CD4-positive, alpha-beta T cell treated with Interleukin-15 for 4 hours (primary cell): ENCODE measurements around the gene TSC22D3.
A peak's percentile ranks its signal among the peaks of the same experiment; 100 is the strongest.
"Not testable (repeated sequence)": the region's sequence is repeated elsewhere in the genome, so short reads cannot be mapped to it uniquely, and the experiment has no call there.

ENCODE experiments used
- DNase-seq: peaks from one replicate; pipeline ENCODE4 v3.0.0-alpha.2; 2020; ENCODE audit warnings: low spot score

TSC22D3 gene

DNA sequence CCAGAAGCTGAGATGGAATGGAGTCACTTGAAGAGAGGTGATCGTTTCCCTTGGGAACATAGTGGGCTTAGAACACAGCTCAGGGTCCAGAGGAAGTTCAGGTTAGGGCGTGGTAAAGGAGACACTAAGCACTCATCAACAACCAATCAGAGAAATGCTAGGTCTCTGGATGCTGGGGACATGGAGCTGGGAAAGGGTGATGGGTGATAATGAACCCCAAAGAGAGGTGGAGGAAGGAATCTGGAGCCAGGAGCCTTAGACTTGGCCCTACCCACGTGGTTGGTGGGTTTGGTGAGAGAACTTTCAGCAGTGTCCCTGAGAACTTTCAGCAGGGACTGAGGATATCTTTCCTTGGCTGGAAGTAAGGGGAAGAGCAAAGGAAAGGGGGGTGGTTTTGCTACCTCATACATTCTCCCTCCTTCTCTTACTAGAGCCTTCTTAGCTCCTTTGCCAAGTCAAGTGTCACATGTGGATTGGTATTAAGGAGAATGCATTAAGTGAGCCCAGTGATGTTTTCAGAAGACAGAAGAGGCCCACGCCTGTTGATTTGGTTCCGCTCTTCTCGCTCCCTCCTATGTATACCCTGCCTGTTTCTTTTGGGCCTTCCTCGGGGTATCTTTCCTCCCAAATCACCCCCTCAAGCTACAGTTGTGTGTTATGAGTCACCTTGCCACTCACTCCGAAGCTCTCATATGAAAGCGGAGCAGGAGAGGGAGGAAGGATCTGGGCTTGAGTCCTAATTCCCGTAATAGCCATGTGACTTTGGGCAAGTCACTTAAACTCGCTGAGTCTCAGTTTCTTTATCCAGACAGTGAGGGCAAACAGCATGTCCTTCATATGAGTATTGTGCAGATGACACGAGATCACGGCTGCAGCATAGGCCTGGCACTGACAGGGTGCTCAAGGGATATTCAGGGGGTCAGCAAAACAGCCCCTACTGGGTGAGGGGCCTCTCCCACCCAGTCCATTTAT, 63.1 kb downstream of the TSC22D3 start:
- DNase-seq = peak; percentile 26

DNA sequence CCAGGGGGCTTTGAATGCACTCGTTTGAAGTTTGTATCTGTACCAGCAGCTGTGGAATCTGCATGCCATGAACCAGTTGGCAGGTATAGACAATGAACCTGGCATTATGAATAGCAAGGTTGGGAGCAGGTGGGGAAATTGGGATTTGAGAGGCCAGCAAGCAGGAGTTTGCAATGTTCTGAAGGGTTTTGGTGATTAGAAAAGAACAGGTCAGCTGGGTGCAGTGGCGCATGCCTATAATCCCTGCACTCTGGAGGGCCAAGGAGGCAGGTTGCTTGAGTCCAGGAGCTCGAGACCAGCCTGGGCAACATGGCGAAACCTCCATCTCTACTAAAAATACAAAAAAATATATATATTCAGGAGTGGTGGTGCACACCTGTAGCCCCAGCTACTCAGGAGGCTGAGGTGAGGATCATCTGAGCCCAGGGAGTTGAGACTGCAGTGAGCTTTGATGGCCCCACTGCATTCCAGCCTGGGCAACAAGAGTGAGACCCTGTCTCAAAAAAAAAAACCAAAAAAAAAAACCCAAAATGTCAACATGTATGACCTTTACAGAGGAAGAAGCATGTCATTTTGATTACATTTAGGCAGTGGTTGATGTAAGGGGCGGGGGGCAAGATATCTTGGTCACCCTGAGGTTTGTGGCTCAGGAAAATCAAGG, 63.9 kb downstream of the TSC22D3 start:
- peak; percentile 16 for DNase-seq

DNA sequence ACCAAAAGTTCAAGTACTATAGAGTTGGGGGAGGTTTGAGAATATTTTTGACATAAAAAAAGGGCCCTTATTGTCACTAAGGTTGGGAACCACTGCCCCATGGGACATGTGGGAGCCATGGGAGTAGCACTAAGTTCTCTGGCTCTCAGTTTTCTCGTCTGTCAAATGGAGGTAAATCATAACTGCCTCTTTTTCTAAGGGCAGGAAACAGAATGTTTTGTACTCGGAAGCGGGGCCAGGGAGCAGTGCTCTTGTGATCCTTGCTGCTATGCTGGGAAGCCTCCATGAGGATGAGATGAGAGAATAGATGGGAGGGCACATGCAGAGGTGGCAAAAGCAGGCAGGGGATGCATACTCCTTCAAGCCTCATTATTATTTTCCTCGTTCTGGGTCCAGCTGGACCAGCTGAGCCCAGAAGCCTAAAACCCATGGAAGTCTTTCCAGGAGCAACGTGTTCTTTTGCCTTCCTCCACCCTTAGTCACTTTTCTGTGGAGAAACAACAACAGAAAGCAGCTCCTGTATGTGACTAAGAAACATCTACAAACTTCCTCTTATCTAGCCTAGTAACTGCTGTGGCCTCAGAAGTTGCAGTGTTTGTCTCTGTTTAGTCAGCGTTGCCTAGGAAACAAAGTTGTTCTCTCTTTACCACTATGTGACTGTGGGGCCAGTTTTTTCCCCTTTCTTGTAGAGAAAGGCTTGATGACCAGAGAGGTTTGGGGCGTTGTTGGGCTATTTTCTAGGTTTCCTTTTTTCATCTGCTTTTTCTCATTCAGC, 64.8 kb downstream of the TSC22D3 start:
- peak; percentile 88 for DNase-seq

DNA sequence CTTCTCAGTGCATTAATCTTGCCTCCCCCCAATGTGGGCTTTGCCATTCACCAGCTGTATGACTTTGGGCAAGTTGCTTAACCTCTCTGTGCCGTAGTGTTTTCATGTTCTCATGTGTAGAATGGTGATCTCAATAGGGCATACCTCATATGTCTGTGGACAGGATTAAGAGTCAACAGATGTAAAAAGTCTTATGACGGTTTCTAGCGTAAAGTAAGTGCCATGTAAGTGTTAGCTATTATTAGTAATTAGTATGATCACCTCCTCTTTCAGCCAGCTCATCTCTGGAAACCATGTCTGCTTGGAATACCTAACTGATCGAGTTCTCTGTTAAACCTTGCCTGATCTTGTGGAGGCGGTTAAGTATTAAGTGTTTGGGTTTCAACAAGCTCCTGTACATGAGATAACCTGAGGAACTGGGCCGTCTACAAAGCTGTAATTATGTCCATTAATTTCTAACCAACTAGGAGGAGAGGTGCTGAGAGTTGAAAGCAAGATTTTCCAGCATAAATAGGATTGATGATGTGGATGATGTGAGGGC, 66.3 kb downstream of the TSC22D3 start:
- DNase-seq = no peak

DNA sequence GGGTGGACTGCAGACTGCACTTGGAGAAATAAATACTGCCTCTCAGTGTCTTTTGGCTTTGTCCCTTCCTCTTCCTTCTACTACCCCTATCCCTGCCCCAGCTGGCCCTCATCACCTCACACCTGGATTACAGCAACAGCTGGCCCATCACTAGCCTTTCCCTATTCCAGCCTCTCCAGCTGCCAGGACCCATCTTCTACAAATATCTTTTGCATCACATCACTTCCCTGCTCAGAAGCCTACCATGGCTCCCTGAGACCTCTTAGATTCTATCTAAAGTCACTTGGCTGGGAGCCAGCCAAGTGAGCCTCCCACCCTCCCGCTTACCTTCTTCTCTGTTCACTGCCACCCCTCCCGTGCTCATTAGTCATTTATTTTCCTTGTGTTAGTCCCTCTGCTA, 66.8 kb downstream of the TSC22D3 start:
- DNase-seq = no peak

DNA sequence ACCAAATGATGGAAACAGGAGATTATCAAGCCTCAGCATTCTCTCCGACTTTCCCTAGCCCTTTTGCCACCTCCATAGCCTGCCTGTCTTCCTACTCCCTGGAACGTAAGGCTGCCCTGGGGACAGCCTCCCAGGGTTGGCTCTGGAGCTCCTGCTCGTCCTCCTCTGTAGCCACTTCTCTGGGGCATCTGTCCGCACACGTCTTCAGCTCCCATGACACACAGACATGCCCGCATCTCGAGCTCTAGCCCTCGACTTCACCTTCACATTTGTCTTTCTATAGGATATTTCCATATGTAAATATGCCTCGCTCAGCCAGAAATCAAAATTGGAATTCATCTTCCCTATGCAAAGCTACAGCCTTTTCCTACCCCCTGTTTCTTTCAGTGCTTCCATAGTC, 67.7 kb downstream of the TSC22D3 start:
- DNase-seq = no peak

DNA sequence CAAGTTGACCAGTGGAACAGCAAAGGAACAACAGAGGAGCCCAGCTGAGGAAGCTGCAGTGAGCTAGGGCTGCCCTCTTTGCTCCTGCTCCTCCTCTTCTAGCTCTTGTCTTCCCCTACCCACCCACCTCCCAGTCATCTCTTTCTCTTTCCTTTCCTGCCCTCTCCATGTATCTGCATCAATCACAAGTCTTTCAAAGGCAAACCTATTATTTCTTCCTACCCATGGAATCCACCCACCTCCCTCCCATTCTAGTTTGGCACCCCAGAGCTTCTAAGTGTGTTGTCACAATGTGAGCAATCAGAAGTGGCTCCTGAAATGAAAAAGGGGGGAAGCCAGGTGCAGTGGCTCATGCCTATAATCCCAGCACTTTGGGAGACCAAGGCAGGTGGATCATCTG, 69.3 kb downstream of the TSC22D3 start:
- DNase-seq = no peak

DNA sequence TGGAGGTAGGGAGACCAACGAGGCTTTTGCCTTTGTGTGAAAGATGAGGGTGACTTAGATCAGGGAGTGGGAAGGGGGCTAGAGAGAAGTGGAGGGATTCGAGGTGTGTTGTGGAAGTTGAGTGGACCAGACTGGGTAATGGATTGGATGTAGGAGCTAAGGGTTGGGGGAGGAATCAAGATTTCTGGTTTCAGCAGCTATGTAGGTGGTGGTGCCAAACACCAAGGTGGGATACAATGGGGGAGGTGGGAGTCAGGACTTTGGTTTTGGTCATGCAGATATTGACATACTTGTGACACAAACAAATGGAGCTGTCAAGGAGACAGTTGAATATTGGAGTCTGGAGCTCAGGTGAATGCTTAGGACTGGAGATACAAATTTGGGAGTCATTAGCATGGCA, 71.0 kb downstream of the TSC22D3 start:
- no peak for DNase-seq

DNA sequence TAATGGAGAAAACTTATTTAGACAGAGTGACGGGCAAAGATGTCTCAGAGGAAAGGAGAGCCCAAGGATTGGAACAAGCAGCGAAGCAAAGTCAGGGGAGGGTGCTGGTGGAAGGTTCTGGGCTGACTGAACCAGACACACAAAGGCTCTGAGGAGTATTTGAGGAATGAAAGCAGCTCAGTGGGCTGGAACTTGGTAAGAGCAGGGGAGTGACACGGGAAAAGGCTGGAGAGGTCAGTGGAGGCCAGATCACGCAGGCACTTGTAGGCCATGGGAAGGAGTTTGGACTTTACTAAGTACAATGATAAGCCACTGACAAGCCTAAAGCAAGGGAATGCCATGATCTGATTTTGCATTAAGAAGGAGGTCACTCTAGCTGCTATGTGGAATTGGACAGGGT, 71.4 kb downstream of the TSC22D3 start:
- no peak for DNase-seq

DNA sequence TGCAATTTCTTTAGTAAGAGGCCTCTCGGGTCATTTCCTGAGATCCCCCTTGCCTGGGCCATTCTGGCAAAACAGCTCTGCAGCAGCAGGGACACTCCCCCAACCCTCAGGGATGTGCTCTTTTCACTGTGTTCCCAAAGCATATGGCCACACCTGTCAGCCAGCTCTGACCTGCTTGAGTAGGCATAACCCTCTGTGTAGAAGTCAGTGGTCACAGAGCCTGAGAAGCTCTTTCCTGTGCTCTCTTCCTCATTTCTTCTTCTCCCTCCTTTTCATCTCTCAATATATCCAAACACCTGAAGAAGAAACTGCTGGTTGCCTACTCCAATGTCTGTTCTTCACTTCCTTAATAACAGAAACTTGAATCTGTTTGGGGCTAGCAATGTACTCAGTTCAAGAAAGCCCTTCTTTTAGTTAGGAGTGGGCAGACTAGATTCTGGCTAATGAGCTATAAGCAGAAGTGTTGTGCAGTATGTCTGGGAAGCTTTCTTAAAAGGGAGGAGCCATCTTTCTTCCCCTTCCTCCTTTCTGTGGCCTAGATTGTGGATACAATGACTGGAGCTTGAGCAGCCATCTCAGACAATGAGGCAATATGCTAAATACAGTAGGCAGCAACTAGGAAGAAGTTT, 74.0 kb downstream of the TSC22D3 start:
- no peak for DNase-seq

DNA sequence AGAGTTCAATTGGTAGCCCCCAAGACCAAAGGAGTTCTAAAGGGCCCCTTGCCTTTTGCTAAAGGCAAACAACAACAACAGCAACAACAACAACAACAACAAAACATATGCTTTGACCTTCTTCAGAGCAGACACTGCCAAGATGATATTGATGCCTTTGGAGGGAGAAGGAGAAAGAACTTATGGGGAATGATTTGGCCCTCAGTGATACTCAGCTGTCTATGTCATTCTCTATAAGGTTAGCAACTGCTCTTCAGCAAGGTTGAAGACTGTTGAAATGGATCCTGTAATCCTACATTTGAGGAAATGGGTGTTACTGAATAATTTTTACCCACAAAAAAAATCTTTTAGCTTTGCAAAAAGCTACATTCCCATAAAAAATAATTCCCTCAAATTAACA, 74.8 kb downstream of the TSC22D3 start:
- no peak for DNase-seq

DNA sequence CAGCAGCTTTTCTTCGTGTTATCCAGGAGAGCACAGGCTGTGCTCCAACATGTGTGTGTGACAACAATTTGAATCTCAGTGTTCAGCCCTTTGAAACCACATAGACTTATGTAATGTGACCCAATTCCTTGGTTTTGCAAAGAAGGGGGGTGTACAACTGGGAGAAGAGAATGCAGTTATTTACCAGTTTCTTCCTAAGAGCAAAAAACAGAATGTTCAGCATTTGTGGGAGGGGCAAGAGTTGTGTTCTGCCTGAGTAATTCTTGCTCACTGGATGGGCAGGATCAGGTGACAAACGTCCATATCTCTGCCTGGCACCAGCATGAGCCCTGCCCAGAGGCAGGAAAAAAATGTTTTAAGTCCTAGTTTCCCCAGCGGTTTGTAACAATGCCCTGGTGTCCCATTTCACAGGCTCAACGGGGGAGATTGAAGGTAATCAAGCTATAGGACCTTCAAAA, 75.2 kb downstream of the TSC22D3 start:
- DNase-seq = no peak

DNA sequence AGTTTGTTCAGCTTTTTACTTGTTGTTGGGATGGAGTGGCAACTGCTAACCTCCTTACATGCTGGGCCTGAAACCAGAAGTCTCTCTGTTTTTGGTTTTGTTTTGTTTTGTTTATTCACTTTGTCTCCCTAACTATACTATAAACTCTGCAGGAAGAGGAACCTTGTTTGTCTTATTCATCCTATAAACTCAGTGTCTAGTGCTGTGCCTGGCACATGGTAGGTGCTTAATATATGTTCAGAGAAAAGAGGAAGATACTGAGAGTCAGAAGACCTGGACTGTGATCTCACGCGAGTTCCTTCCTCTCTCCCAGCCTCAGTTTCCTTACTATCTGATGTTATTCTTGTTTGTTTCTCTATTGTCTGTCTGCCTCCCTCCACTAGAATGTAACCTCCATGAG, 76.0 kb downstream of the TSC22D3 start:
- no peak for DNase-seq

DNA sequence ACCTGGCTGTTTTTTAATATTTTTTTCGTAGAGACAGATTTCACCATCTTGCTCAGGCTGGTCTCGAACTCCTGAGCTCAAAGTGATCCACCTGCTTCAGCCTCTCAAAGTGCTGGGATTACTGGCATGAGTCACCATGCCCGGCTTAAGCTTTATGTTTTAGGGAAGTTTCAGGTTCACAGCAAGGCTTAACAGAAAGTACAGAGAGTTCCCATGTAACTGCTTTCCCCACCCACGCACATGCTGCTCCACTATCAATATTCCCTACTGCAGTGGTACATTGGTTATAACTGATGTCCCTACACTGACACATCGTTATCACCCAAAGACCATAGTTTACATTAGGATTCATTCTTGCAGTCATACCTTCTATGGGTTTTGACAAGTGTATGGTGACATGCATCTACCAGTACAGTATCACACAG, 84.6 kb downstream of the TSC22D3 start:
- DNase-seq = no peak

DNA sequence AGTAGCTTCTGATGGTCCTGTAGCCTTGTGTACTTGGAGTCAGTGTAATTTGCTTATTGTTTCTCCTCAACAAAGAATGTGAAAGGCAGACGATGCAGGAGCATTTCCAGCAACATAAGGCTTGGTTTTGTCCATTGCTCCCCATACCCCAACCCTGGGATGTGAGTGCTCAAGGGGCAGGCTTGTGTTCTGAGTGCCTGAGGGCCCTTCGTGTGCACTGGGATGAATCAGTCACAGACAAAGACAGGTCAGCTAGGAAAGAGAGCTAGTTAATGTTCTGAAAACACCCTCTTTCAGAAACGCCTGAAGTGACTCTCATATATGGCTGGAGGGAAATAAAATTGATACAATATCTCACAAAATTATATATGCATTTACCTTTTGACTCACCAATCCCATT, 88.1 kb downstream of the TSC22D3 start:
- DNase-seq = no peak

DNA sequence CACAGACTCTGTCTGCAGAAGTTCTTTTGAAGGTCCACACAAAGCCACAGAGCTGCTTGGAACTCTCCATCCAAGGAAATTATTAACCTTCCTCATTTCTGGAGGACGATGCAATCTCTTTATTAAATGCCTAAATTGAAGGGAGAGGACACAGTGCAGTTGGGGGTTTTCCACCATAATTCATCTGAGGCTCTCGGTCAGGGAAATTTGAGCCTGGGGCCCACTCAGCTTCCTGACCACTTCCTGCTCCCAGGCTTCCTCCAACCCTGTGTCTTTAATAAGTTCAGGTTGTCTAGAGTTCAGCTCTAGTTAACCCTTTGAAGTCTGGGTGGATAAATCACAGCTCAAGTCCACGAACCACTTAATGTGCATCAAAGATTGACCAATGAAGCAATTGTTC, 88.8 kb downstream of the TSC22D3 start:
- no peak for DNase-seq

DNA sequence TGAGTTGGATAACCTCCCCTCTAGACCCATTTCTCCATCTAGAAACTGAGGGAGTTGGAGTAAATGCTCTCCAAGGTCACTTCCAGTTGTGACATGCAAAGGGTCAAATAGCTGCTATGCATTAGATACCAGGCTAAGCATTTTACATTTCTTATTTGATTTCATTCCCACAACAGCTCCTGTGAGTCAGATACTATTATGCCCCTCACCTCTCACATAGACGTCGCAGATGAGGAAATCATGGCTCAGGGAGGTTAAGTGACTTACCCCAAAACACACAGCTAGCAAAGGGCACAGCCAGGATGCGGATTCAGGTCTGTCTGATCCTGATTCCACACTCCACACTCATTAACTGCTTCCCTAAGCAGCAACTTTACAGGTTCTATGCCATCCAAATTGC, 89.6 kb downstream of the TSC22D3 start:
- DNase-seq = no peak

DNA sequence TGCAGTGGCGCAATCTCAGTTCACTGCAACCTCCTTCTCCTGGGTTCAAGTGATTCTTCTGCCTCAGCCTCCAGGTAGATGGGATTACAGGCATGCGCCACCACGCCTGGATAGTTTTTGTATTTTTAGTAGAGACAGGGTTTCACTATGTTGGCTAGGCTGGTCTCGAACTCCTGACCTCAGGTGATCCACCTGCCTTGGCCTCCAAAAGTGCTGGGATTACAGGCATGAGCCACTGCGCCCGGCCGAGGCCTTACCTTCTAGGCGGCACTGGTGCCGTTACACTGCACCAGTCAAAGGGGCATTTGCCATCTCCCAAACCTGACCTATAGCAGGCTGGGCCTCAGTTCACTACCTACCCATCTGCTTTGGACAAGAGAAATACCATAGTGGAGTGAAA, 90.0 kb downstream of the TSC22D3 start:
- DNase-seq = not testable (repeated sequence)

DNA sequence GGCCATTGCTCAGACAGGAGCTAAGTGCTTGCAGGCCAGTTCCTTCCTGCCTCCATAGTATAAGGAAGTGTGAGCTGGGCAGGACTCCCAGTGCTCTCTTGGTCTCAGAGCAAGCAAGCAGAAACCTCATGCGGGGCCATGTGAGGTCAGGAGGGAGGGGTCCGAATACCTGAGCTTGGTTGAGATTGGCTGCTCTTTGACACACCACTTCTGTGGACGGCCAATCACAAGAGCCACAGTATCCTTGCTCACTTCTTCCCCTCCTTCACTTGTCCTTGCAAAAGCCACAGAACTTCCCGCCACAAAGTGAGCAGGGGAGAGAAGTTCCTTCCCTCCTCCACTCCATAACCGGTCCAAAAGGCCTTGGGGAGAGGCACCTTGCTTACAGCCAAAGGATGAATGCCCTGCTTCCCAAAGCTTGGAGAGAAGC, 90.6 kb downstream of the TSC22D3 start:
- DNase-seq = no peak

DNA sequence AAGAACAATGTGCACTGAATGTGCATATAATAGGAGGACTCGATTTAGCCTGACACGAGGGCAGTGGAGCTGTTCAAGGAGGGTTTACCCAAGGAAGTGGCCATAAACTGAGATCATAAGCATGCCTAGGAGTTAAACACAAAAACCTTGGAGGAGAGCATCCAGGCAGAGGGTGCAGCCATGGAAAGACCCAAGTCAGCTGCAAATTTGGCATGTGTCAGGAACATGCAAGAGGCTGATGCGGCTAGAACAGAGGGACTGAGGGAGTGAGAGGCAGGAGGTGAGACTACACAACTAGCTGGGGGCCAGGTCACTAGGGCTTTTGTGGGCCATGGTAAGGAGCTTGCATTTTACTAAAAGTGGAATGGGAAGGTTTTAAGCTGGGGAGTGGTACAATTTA, 91.7 kb downstream of the TSC22D3 start:
- DNase-seq = no peak

DNA sequence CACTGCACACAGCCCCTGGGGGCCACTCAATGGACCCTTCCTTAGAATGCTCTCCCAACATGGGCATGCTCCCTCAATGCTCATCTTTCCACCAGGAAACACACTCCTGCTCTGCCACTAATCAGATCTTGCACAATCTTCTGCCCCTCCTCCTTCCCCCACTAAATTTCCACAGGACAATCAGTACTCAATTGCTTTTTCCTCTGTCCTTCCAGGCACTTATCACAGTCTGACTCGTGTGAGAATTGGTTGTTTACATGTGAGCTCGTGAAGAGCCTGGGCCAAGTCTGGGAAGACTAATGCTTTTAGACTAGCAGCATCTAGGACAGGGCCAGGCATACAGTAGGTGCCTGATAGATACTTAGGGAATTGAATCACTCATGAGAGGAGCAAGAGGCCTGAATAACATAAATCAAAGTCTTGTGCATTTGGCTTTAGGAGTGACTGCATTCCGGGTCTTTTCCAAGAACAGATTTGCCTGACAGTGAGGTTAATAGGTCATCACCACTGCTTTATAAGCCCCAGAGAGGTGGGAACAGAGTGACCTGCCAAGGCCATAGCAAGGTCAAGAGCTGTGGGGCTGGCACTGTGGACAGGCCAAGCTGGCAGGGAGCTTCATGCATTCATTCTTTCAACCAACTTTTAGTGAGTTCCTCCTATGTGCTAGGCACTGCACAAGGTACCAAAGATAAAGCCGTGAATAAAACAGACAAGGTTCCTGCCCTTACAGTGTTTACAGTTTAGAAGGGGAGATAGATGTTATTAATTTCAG, 92.3 kb downstream of the TSC22D3 start:
- no peak for DNase-seq
